Hepatocyte (in vitro differentiated cells): ENCODE data around the gene NPAS2. TPM values are rescaled to one million over a fixed set of nuclear protein-coding genes. Genes with fewer than 3 reads are reported as not detected.

ENCODE experiments used
- DNase-seq: peaks from one replicate; pipeline ENCODE4 v3.0.0-alpha.2; 2016; ENCODE audit warnings: low spot score
- H2AFZ ChIP-seq: fragments of 200-600 bp; sonication (generic); 2 replicates; pipeline ENCODE4 v1.6.0; 2016; ENCODE audit warnings: antibody characterized with exemption, mild to moderate bottlenecking
- H3K27ac ChIP-seq: fragments of 200-600 bp; sonication (generic); 2 replicates; pipeline ENCODE4 v1.5.1; 2016; ENCODE audit warnings: mild to moderate bottlenecking
- H3K27me3 ChIP-seq: fragments of 200-600 bp; sonication (generic); 2 replicates; pipeline ENCODE4 v1.6.1; 2016
- H3K36me3 ChIP-seq: fragments of 200-600 bp; sonication (generic); replicated peaks from 2 replicates; pipeline ENCODE4 v1.5.1; 2016; ENCODE audit warnings: low read depth; ENCODE audit not compliant: insufficient read depth
- H3K4me1 ChIP-seq: fragments of 200-600 bp; sonication (generic); 2 replicates; pipeline ENCODE4 v1.5.1; 2016; ENCODE audit warnings: mild to moderate bottlenecking, moderate library complexity; ENCODE audit not compliant: insufficient read depth
- H3K4me2 ChIP-seq: fragments of 200-600 bp; sonication (generic); 2 replicates; pipeline ENCODE4 v1.6.0; 2016
- H3K4me3 ChIP-seq: fragments of 200-600 bp; sonication (generic); 2 replicates; pipeline ENCODE4 v1.5.1; 2016; ENCODE audit warnings: mild to moderate bottlenecking
- H3K79me2 ChIP-seq: fragments of 200-600 bp; sonication (generic); 2 replicates; pipeline ENCODE4 v1.6.0; 2017; ENCODE audit warnings: mild to moderate bottlenecking
- H3K9me2 ChIP-seq: fragments of 200-600 bp; sonication (generic); replicated peaks from 2 replicates; pipeline ENCODE4 v1.6.0; 2017; ENCODE audit warnings: mild to moderate bottlenecking; ENCODE audit not compliant: insufficient read depth
- H3K9me3 ChIP-seq: fragments of 200-600 bp; sonication (generic); 2 replicates; pipeline ENCODE4 v1.5.1; 2016; ENCODE audit warnings: low read depth, mild to moderate bottlenecking
- H4K20me1 ChIP-seq: fragments of 200-600 bp; sonication (generic); 2 replicates; pipeline ENCODE4 v1.6.0; 2016; ENCODE audit warnings: mild to moderate bottlenecking; ENCODE audit not compliant: insufficient read depth, poor library complexity, severe bottlenecking
- CTCF ChIP-seq: fragments of 200-600 bp; sonication (generic); IDR thresholded peaks from 2 replicates; pipeline ENCODE4 v1.5.1; 2016; ENCODE audit warnings: antibody characterized with exemption, mild to moderate bottlenecking; ENCODE audit not compliant: poor library complexity
- EZH2 ChIP-seq: fragments of 200-600 bp; sonication (generic); IDR thresholded peaks from 2 replicates; pipeline ENCODE4 v1.6.1; 2016; ENCODE audit warnings: antibody characterized with exemption, mild to moderate bottlenecking, borderline replicate concordance
- EZH2phosphoT487 ChIP-seq: fragments of 200-600 bp; sonication (generic); IDR thresholded peaks from one replicate; pipeline ENCODE4 v1.6.1; 2018; ENCODE audit warnings: antibody characterized with exemption, mild to moderate bottlenecking, low read depth, moderate library complexity; ENCODE audit not compliant: unreplicated experiment, severe bottlenecking
- WGBS: methylation state at CpG from one replicate; pipeline ENCODE4 v1.1.6; 2016; ENCODE audit warnings: low lambda C conversion rate; ENCODE audit errors: missing lambda C conversion rate; 5-methylcytosine and 5-hydroxymethylcytosine counted together
- polyA plus RNA-seq: library from polyadenylated mRNA; unstranded; fragments of >200 nt; fragmentation: Nextera tagmentation; extraction: Ambion mirVana; gene quantifications from 2 replicates; pipeline ENCODE4 v1.2.1, GENCODE V29; 2016
- total RNA-seq: library from RNA; depleted of rRNA; stranded (reverse); fragments of >200 nt; gene quantifications from 2 replicates; pipeline ENCODE4 v1.2.3, GENCODE V29; 2014

The NPAS2 gene
- total and polyA plus RNA-seq, 2 experiments from 2014 or later, result 7.7 to 16.8 TPM

GRCh38 chr2:100782380-100782878 is 37.5 kb upstream of the NPAS2 start:
- H2AFZ ChIP-seq, result no peak overlapping the region
- no peak overlapping the region for H3K4me2 ChIP-seq
- no peaks in the 10 kb centered on the region for H3K9me2 ChIP-seq
- no peak for DNase-seq
- H3K27me3 ChIP-seq, result no peaks in the 10 kb centered on the region
- TF ChIP-seq EZH2phosphoT487 (no peak), EZH2 (no peak), CTCF (no peak)
- WGBS, result 87% methylated on average over 6 of the region's 6 CpGs
- no peaks in the 10 kb centered on the region for H3K79me2 ChIP-seq
- H3K4me3 ChIP-seq, result no peak overlapping the region
- H4K20me1 ChIP-seq, result no peaks in the 10 kb centered on the region
- H3K27ac ChIP-seq, result no peak overlapping the region
- peaks cover 16% of the 10 kb centered on the region for H3K4me1 ChIP-seq
- H3K9me3 ChIP-seq, result no peaks in the 10 kb centered on the region
- no peaks in the 10 kb centered on the region for H3K36me3 ChIP-seq

DNA sequence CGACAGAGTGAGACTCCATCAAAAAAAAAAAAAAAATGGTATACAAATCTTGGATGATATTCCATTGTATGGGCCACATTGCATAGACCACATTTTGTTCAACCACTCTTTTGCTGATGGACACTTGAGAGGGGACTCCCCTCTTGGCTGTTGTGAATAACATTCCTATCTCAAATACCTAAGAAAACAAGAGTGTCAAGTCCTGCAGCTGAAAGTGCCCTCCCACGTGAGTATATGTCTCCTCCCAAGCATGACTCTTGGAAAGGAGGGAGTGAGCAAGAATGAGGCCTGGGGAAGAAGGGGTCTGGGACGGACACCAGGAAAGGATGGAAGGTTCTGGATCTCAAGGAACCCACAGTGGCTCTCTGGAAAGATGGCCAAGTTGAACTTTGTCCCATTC is 36.0 kb upstream of the NPAS2 start:
- H2AFZ ChIP-seq, result no peak overlapping the region
- no peaks in the 10 kb centered on the region for H4K20me1 ChIP-seq
- DNase-seq, result no peak
- H3K79me2 ChIP-seq, result no peaks in the 10 kb centered on the region
- 70% methylated on average over 3 of the region's 3 CpGs for WGBS
- no peaks in the 10 kb centered on the region for H3K36me3 ChIP-seq
- peaks cover 16% of the 10 kb centered on the region for H3K4me1 ChIP-seq
- H3K27ac ChIP-seq, result peak overlapping the region; percentile 20
- no peaks in the 10 kb centered on the region for H3K9me3 ChIP-seq
- H3K4me3 ChIP-seq, result no peak overlapping the region
- no peaks in the 10 kb centered on the region for H3K9me2 ChIP-seq
- no peak overlapping the region for H3K4me2 ChIP-seq
- no peaks in the 10 kb centered on the region for H3K27me3 ChIP-seq
- TF ChIP-seq CTCF (no peak), EZH2phosphoT487 (no peak), EZH2 (no peak)

DNA sequence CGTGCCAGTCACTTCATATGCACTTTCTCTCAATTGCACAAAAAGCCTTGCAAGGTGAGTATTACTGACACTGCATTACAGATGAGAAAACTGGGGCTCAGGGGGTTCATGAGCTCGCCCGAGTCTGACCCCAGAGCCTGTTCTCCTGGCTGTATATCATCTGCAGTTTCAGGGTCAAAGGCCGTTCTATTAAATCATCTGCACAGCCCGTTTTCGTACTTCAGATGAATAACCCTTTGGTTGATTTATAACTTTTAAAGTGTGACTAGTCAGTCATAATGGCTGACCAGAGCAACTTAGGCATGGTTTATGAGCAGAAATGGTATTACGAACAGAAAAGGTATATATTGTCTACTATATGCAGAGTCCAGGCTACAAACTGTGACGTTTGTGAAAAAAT is 35.3 kb upstream of the NPAS2 start:
- Histone ChIP-seq H3K36me3 (no peaks in the 10 kb centered on the region), H3K27ac (peak overlapping the region; percentile 20), H3K4me3 (no peak overlapping the region), H3K27me3 (no peaks in the 10 kb centered on the region), H3K4me2 (no peak overlapping the region), H4K20me1 (no peaks in the 10 kb centered on the region), H3K9me2 (no peaks in the 10 kb centered on the region), H3K79me2 (no peaks in the 10 kb centered on the region), H2AFZ (no peak overlapping the region), H3K9me3 (no peaks in the 10 kb centered on the region), H3K4me1 (peaks cover 16% of the 10 kb centered on the region)
- no peak for DNase-seq
- no peak for TF ChIP-seq CTCF
- TF ChIP-seq EZH2phosphoT487, result no peak
- no peak for TF ChIP-seq EZH2
- WGBS, result 71% methylated on average over 8 of the region's 8 CpGs

DNA sequence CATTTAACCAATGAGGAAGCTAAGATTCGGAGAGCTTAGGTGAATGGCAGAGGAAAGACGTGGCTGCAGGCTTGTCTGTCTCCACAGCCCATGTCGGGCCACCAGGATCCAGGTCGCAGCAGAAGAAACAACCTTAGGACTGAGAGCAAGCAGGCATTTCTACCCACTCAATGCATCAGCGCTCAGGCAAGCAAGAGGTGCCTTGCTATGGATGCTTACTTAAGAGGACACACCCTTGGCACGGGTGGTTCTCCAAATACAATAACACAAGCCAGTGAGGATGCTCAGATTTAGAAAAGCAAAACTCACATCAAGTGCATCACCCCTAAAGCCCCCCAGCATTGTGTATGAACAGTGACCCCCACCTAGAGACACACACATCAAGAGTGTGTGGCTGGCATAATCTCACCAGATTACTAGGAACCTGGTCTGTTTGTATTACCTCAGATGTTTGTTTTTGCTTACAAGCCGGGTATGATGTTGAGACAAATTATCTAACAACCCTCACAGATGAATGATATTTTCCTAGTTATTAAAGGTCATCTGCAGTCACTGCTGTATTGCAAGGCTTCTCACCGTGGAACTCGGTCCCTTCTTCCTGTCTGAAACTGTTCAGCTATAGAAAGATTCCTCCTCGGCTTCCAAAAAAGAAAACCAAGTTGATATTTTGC is 34.2 kb upstream of the NPAS2 start:
- no peak for TF ChIP-seq CTCF
- TF ChIP-seq EZH2phosphoT487, result no peak
- TF ChIP-seq EZH2, result no peak
- WGBS, result 89% methylated on average over 10 of the region's 10 CpGs
- no peaks in the 10 kb centered on the region for H3K9me2 ChIP-seq
- H3K4me1 ChIP-seq, result peaks cover 7% of the 10 kb centered on the region
- H3K36me3 ChIP-seq, result no peaks in the 10 kb centered on the region
- DNase-seq, result no peak
- H3K27ac ChIP-seq, result no peak overlapping the region
- no peaks in the 10 kb centered on the region for H4K20me1 ChIP-seq
- H3K4me2 ChIP-seq, result no peak overlapping the region
- no peaks in the 10 kb centered on the region for H3K79me2 ChIP-seq
- no peak overlapping the region for H2AFZ ChIP-seq
- no peaks in the 10 kb centered on the region for H3K9me3 ChIP-seq
- no peaks in the 10 kb centered on the region for H3K27me3 ChIP-seq
- no peak overlapping the region for H3K4me3 ChIP-seq
